GM19023 (cell line): ENCODE data around the gene FCN2.

ENCODE experiments used
- ATAC-seq: cut with Tn5 transposase; IDR thresholded peaks from one replicate; pipeline ENCODE4 v1.9.1; 2021; ENCODE audit warnings: mild to moderate bottlenecking, moderate library complexity; ENCODE audit not compliant: unreplicated experiment

FCN2 gene

GRCh38 chr9:134887686-134888602 is 7.3 kb downstream of the FCN2 start:
- no peak for ATAC-seq

DNA sequence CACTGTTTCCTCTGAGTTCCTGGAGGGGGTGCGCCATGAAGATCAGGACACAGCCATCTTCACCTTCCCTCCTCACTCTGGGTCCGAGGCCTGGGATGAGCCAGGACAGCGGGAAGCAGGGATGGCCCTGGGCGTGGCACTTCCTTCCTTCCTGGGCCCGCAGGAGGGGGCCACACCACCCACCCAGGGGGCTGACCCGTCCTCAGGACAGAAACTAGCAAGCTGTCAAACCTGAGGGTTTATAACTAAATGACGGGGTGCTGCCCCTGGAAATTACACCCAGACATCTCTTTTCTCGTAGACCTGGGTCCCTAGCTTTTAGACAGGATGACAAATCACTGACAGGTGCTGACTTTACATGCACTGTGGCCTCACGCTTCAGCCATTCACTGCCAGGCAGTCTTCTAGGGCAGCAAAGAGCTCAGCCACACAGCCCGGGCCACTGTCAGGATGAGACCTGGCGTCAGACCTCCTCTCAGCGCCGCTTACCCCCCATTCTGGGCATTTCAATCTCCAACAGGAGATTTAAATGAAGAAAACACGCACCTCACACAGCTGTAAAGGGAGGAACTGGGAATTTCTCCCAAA is 8.1 kb downstream of the FCN2 start:
- ATAC-seq: no peak

GRCh38 chr9:134889386-134890154 is 9.0 kb downstream of the FCN2 start:
- ATAC-seq: no peak

GRCh38 chr9:134890155-134890495 is 9.5 kb downstream of the FCN2 start:
- ATAC-seq: no peak

DNA sequence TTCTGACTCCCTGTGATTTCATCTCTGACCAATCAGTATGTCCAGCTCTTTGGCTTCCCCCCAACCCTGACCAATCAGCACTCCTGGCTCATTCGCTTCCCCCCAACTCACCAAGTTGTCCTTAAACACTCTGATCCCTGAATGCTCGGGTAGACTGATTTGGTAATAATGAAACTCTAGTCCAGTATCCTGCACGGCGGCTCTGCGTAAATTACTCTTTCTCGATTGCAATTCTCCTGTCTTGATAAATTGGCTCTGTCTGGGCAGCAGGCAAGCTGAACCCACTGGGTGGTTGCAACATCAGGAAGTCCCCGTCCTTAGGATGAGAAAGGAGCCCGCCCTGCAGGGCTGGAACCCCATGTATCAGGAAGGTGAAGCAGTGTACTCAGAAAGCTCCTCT is 10.4 kb downstream of the FCN2 start:
- no peak for ATAC-seq

GRCh38 chr9:134891713-134892112 is 11.1 kb downstream of the FCN2 start:
- no peak for ATAC-seq

- ATAC-seq: no peak
Measured at GRCh38 chr9:134892221-134892620, 11.6 kb downstream of the FCN2 start.

DNA sequence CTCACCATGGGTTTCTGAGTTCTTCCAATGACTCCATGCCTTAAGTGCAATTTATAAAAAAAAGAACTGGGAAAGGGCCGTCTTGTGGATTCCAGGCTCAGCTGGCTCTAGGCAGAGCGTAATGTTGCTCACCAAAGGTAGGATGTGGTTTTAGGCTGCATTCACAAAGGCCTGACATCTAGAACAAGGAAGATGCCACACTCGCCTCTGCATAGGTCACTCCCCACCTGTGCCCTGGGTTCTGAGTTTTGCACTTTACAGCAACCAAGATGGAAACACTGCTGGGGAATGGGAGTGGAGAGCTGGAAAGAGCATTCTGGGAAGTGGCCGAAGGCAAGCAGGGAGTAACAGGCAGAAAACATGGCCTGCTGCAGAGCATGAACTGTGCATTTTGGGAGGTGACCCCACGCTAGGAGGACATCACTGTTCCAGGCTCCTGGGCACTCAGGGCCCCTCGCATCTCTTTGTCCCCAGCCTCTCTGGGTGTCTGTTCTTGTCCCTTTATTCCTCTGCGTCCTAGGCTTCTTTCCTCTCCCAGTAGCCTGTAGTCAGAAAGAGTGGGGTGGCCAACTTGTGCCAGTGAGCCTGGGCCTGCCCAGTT is 12.3 kb downstream of the FCN2 start:
- ATAC-seq: no peak

DNA sequence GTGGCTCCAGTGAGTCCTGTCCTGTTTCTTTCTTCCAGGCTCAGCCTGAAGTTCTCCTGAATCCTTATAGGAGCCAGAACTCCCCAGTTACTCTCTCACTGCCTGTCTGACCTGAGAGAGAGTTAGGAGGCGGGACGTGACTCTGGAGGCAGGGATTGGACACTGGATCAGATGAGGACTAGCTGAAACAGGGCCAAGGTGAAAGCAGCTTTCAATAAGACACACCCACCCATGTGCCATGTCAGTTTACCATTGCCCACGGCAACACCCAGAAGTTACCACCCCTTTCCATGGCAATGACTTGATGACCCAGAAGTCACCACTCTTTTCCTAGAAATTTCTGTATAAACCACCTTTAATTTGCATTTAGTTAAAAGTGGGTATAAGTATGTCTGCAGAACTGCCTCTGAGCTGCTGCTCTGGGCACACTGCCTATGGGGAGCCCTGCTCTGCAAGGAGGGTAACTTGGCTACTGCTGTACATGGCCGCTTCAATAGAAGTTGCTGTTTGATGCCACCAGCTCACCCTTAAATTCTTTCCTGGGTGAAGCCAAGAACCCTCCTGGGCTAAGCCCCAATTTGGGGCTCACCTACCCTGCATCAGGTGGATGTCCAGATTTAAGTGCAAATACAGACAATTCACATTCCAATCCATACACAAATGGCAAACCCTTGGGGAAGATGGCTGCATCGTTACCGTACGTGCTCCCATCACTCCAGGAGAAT is 13.7 kb downstream of the FCN2 start:
- no peak for ATAC-seq

DNA sequence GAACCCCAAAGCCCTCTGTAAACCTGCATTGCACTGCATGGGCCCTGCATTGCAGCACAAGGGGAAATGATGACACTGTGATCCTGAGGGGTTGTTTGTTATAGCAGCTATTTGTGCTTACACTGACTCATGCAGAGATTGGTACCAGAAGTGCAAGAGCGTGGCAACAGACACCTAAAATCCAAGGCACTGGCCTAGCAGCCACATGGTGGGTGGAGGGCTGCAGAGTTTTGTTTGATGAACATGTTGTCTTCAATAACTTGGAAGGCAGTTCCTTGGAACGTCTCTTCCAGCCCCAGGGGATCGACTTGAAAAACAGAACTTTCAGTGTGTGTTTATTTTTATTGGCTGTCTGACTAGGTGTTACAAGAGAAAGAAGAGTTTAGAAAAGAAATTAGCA is 14.5 kb downstream of the FCN2 start:
- ATAC-seq: no peak

- no peak for ATAC-seq
Measured at GRCh38 chr9:134895567-134895907, 14.9 kb downstream of the FCN2 start.

GRCh38 chr9:134895908-134896833 is 15.6 kb downstream of the FCN2 start:
- no peak for ATAC-seq

DNA sequence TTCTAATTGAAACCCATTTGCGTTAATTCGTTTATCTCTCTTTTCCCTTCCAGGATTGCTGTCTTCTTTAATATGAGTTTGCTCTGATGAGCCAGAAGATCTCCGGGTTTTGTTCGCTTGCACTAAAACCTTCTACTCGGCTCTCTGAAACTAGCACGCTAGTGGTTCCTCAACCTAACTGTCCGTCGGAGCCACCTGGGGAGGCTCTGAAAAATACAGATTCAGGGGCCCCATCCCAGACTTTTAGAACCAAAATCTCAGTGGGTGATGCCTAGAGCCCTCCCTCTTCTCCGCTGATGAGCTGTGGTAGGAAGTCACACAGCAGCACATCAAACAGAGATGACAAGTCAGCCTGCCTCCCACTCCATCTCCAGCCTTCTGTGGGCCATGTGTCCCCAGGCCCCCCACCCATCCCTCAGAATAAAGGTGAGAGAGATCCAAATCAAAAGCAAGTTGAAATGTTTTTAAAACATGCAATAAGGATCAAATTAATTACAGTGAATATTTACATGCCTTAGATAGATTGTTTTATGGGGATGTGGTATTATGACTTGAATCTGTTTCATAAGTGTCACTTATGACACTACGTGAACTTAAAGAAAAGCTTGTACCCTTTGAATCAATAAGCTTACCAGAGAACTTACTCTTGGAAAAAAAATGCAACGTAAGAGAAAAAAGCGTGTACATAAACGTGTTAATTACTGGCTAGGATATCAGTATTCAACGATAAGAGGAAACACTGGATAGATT is 16.4 kb downstream of the FCN2 start:
- ATAC-seq: no peak

DNA sequence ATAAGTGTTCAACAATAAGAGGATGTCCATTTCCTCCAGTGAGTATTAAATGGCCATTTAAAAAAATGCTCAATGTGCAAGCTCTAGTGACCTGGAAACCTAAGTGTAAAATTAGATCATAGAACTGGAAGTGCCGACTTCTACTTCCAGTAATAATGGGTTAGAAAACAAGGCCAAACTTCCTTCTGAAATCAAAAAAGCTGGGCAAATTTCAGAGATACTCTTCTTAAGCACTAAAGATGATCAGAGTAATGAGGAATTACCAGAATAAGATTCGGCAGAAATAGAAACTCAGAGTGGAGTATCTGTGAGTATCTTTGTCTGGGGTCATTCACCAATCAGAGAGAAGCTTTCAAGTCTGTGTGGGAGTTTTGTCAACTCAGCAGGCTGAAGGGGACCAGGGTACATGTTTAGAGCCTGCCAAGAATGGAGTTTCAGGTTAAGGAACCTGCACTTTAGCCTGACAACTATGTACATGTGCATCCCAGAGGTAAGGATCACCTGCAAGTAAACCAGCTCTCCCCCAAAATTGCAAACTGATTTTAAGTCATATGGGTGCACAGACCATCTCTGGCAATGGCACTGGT is 17.1 kb downstream of the FCN2 start:
- no peak for ATAC-seq

GRCh38 chr9:134898319-134898718 is 17.7 kb downstream of the FCN2 start:
- no peak for ATAC-seq

GRCh38 chr9:134899168-134899567 is 18.6 kb downstream of the FCN2 start:
- ATAC-seq: no peak

- ATAC-seq: no peak
Measured at GRCh38 chr9:134899818-134900217, 19.2 kb downstream of the FCN2 start.

GRCh38 chr9:134902936-134903335 is 22.3 kb downstream of the FCN2 start:
- no peak for ATAC-seq
